H9 (cell line): Measurements from ENCODE around the gene SLC7A5. TPM values are rescaled to one million over a fixed set of nuclear protein-coding genes. Genes with fewer than 3 reads are reported as not detected.

Experiments used
- DNase-seq: peaks from one replicate; pipeline ENCODE4 v3.0.0-alpha.2; 2017
- H2AFZ ChIP-seq: one replicate; pipeline ENCODE4 v1.6.1; 2013; ENCODE audit warnings: mild to moderate bottlenecking, low read length, control low read depth, moderate library complexity
- H2AK5ac ChIP-seq: 2 replicates; pipeline ENCODE4 v1.6.1; 2013; ENCODE audit warnings: low read length, control low read depth, mixed read lengths; ENCODE audit not compliant: insufficient read length
- H2BK120ac ChIP-seq: one replicate; pipeline ENCODE4 v1.6.1; 2013; ENCODE audit warnings: low read depth, mild to moderate bottlenecking, low read length, control low read depth, inconsistent platforms; ENCODE audit not compliant: poor library complexity, severe bottlenecking
- H2BK12ac ChIP-seq: 2 replicates; pipeline ENCODE4 v1.6.1; 2013; ENCODE audit warnings: low read length, control low read depth, mixed read lengths, low read depth; ENCODE audit not compliant: insufficient read length
- H2BK15ac ChIP-seq: 2 replicates; pipeline ENCODE4 v1.6.1; 2013; ENCODE audit warnings: low read depth, low read length, control low read depth
- H2BK20ac ChIP-seq: one replicate; pipeline ENCODE4 v1.6.1; 2013; ENCODE audit warnings: low read depth, mild to moderate bottlenecking, low read length, control low read depth, inconsistent platforms; ENCODE audit not compliant: poor library complexity, severe bottlenecking
- H2BK5ac ChIP-seq: 2 replicates; pipeline ENCODE4 v1.6.1; 2013; ENCODE audit warnings: low read length, control low read depth, mixed read lengths; ENCODE audit not compliant: insufficient read length
- H3K14ac ChIP-seq: 2 replicates; pipeline ENCODE4 v1.6.1; 2013; ENCODE audit warnings: low read length, control low read depth; ENCODE audit not compliant: insufficient read depth
- H3K18ac ChIP-seq: 2 replicates; pipeline ENCODE4 v1.6.1; 2013; ENCODE audit warnings: low read depth, mild to moderate bottlenecking, mixed read lengths, low read length, control low read depth; ENCODE audit not compliant: insufficient read length
- H3K23ac ChIP-seq: 2 replicates; pipeline ENCODE4 v1.6.1; 2013; ENCODE audit warnings: low read length, control low read depth, mixed read lengths, low read depth; ENCODE audit not compliant: insufficient read length
- H3K23me2 ChIP-seq: 2 replicates; pipeline ENCODE4 v1.6.1; 2013; ENCODE audit warnings: low read depth, mild to moderate bottlenecking, mixed read lengths, low read length, control low read depth; ENCODE audit not compliant: insufficient read length, poor library complexity, severe bottlenecking
- H3K27ac ChIP-seq: 2 replicates; pipeline ENCODE4 v1.5.1; 2013; ENCODE audit warnings: low read length, control low read depth, mixed read lengths, low read depth; ENCODE audit not compliant: insufficient read length
- H3K27me3 ChIP-seq: 2 replicates; pipeline ENCODE4 v1.6.1; 2013; ENCODE audit warnings: low read length, control low read depth, inconsistent platforms; ENCODE audit not compliant: insufficient read depth
- H3K4ac ChIP-seq: 2 replicates; pipeline ENCODE4 v1.6.1; 2013; ENCODE audit warnings: low read depth, mild to moderate bottlenecking, control low read depth, inconsistent platforms, low read length, moderate library complexity
- H3K4me1 ChIP-seq: 2 replicates; pipeline ENCODE4 v1.6.1; 2013; ENCODE audit warnings: low read length, control low read depth, inconsistent platforms; ENCODE audit not compliant: insufficient read depth
- H3K4me2 ChIP-seq: 2 replicates; pipeline ENCODE4 v1.6.1; 2013; ENCODE audit warnings: low read length, control low read depth, mixed read lengths; ENCODE audit not compliant: insufficient read length, insufficient read depth
- H3K56ac ChIP-seq: 2 replicates; pipeline ENCODE4 v1.6.1; 2013; ENCODE audit warnings: low read depth, mild to moderate bottlenecking, mixed read lengths, low read length, control low read depth; ENCODE audit not compliant: insufficient read length
- H3K79me1 ChIP-seq: 2 replicates; pipeline ENCODE4 v1.6.1; 2013; ENCODE audit warnings: low read depth, mild to moderate bottlenecking, moderate library complexity, low read length, control low read depth, inconsistent platforms; ENCODE audit not compliant: insufficient read depth, poor library complexity, severe bottlenecking
- H3K79me2 ChIP-seq: 2 replicates; pipeline ENCODE4 v1.6.1; 2013; ENCODE audit warnings: low read length, control low read depth, inconsistent platforms; ENCODE audit not compliant: insufficient read depth
- H3K9ac ChIP-seq: 2 replicates; pipeline ENCODE4 v1.6.1; 2013; ENCODE audit warnings: low read length, control low read depth, mixed read lengths; ENCODE audit not compliant: insufficient read length; ENCODE audit errors: extremely low read depth
- H3K9me3 ChIP-seq: one replicate; pipeline ENCODE4 v1.6.1; 2013; ENCODE audit warnings: low read depth, low read length, inconsistent platforms; ENCODE audit not compliant: control insufficient read depth
- H3T11ph ChIP-seq: one replicate; pipeline ENCODE4 v1.6.1; 2013; ENCODE audit warnings: mild to moderate bottlenecking, low read length, control low read depth, inconsistent platforms
- H4K20me1 ChIP-seq: one replicate; pipeline ENCODE4 v1.6.1; 2013; ENCODE audit not compliant: control insufficient read depth, insufficient read length, insufficient read depth
- H4K5ac ChIP-seq: 2 replicates; pipeline ENCODE4 v1.6.1; 2013; ENCODE audit warnings: low read depth, mild to moderate bottlenecking, mixed read lengths, low read length, control low read depth; ENCODE audit not compliant: insufficient read length
- H4K8ac ChIP-seq: replicated peaks from 2 replicates; pipeline ENCODE4 v1.6.1; 2013; ENCODE audit warnings: low read length, control low read depth, mixed read lengths, low read depth; ENCODE audit not compliant: insufficient read length
- H4K91ac ChIP-seq: 2 replicates; pipeline ENCODE4 v1.6.1; 2013; ENCODE audit warnings: low read depth, mild to moderate bottlenecking, moderate library complexity, mixed read lengths, low read length, control low read depth; ENCODE audit not compliant: insufficient read length
- H3K27ac Mint-ChIP-seq, 3 experiments: 2 replicates in 2 of 3; 3 replicates in 1 of 3; pipeline ENCODE4 v1.8.0; 2020 to 2021; ENCODE audit warnings: mixed read lengths in 3 of 3, mild to moderate bottlenecking in 1 of 3, moderate library complexity in 1 of 3
- H3K27me3 Mint-ChIP-seq: 2 replicates; pipeline ENCODE4 v1.8.0; 2021; ENCODE audit warnings: low read depth, mild to moderate bottlenecking, moderate library complexity, mixed read lengths
- H3K36me3 Mint-ChIP-seq, 3 experiments: 2 replicates in 2 of 3; 3 replicates in 1 of 3; pipeline ENCODE4 v1.8.0; 2020 to 2021; ENCODE audit warnings: low read depth in 3 of 3, mixed read lengths in 3 of 3; ENCODE audit not compliant: insufficient read depth in 1 of 3
- H3K4me1 Mint-ChIP-seq, 2 experiments: 2 replicates each; pipeline ENCODE4 v1.8.0; 2020; ENCODE audit warnings: mixed read lengths in 2 of 2
- H3K4me3 Mint-ChIP-seq, 2 experiments: 2 replicates in 1 of 2; 3 replicates in 1 of 2; pipeline ENCODE4 v1.8.0; 2020 to 2021; ENCODE audit warnings: mild to moderate bottlenecking in 2 of 2, mixed read lengths in 2 of 2, moderate library complexity in 1 of 2
- H3K9me3 Mint-ChIP-seq, 2 experiments: 2 replicates in 1 of 2; 3 replicates in 1 of 2; pipeline ENCODE4 v1.8.0; 2020; ENCODE audit warnings: mild to moderate bottlenecking in 2 of 2, mixed read lengths in 2 of 2, moderate library complexity in 1 of 2
- WGBS: extraction: QIAGEN DNeasy Blood & Tissue Kit; methylation state at CpG from one replicate; pipeline ENCODE4 v1.1.7; 2013; ENCODE audit warnings: missing lambda C conversion rate, low lambda C conversion rate, mixed read lengths; ENCODE audit not compliant: insufficient read length; ENCODE audit errors: extremely low coverage; 5-methylcytosine and 5-hydroxymethylcytosine counted together
- total RNA-seq: library from RNA; stranded (reverse); gene quantifications from 2 replicates; pipeline ENCODE4 v1.2.1, GENCODE V29; 2021
- TF ChIP-seq, protein P1 (sequence below): fragments of 200-600 bp; sonication (generic); conservative IDR thresholded peaks from 3 replicates; pipeline ENCODE4 v1.8.0; 2021; ENCODE audit warnings: antibody characterized with exemption, mild to moderate bottlenecking

SLC7A5 gene
- total RNA-seq, 1 experiment from 2014 or later, result 217 TPM

DNA sequence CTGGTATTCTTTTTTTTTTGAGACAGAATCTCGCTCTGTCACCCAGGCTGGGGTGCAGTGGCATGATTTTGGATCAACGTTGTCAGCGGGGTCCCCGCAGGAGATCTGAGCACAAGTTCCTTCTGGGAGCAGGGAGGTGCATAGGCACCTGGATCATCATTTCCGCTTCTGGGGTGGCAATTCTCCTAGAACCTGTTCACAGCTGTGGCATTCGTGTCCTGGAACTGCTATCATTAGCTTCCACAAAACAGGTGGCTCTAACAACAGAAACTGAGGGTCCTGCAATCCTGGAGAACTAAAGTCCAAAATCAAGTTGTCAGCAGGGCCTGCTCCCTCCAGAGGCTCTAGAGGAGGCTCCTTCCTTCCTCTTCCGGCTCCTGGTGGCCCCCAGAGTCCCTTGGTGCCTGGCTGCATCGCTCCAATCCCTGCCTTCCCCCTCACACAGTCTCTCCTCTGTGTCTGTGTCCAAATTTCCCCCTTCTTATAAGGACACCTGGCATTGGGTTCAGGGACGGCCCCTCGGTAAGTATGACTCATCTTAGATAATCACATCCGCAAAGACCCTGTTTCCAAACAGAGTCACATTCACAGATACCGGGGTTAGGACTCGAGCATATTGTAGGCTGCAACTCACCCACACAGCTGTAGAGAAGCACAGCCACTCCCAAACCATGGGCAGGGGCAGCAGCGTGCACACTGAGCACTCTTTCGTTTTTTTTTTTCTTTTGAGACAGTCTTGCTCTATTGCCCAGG, 60.0 kb downstream of the SLC7A5 start:
- no peaks in the 10 kb centered on the region for H3K9me3 Mint-ChIP-seq
- H3K27ac Mint-ChIP-seq, result no peak overlapping the region; a peak in 1 of 7 replicates

More for the DNA sequence above, 60.0 kb downstream of the SLC7A5 start:
- H3K9me3 ChIP-seq, result no peaks in the 10 kb centered on the region
- no peak overlapping the region for H2BK12ac ChIP-seq
- no peak for DNase-seq
- H3K27me3 ChIP-seq, result no peaks in the 10 kb centered on the region
- TF ChIP-seq, protein P1, sequence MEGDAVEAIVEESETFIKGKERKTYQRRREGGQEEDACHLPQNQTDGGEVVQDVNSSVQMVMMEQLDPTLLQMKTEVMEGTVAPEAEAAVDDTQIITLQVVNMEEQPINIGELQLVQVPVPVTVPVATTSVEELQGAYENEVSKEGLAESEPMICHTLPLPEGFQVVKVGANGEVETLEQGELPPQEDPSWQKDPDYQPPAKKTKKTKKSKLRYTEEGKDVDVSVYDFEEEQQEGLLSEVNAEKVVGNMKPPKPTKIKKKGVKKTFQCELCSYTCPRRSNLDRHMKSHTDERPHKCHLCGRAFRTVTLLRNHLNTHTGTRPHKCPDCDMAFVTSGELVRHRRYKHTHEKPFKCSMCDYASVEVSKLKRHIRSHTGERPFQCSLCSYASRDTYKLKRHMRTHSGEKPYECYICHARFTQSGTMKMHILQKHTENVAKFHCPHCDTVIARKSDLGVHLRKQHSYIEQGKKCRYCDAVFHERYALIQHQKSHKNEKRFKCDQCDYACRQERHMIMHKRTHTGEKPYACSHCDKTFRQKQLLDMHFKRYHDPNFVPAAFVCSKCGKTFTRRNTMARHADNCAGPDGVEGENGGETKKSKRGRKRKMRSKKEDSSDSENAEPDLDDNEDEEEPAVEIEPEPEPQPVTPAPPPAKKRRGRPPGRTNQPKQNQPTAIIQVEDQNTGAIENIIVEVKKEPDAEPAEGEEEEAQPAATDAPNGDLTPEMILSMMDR, result no peak
- Mint-ChIP-seq H3K4me3 (no peak overlapping the region; a peak in 1 of 5 replicates), H3K27me3 (peaks cover 7% of the 10 kb centered on the region), H3K4me1 (peaks cover 13 to 25% of the 10 kb centered on the region in 2 experiments), H3K36me3 (no peaks in the 10 kb centered on the region)
- no peak overlapping the region for H2BK5ac ChIP-seq
- H2AFZ ChIP-seq, result no peak overlapping the region
- H4K8ac ChIP-seq, result no peak overlapping the region
- H3K14ac ChIP-seq, result no peak overlapping the region
- no peak overlapping the region for H4K91ac ChIP-seq
- H3K9ac ChIP-seq, result no peak overlapping the region
- no peak overlapping the region for H3K23ac ChIP-seq
- no peaks in the 10 kb centered on the region for H4K20me1 ChIP-seq
- no CpG with 5 or more reads among the region's 15 CpGs for WGBS
- H3K56ac ChIP-seq, result no peak overlapping the region
- H2BK15ac ChIP-seq, result no peak overlapping the region
- no peak overlapping the region for H2BK20ac ChIP-seq
- no peak overlapping the region for H4K5ac ChIP-seq
- no peak overlapping the region for H3K27ac ChIP-seq
- H3K4me1 ChIP-seq, result no peaks in the 10 kb centered on the region
- H2BK120ac ChIP-seq, result no peak overlapping the region
- no peaks in the 10 kb centered on the region for H3K23me2 ChIP-seq
- H3K79me1 ChIP-seq, result no peaks in the 10 kb centered on the region
- H3K79me2 ChIP-seq, result no peaks in the 10 kb centered on the region
- H3T11ph ChIP-seq, result no peak overlapping the region
- no peak overlapping the region for H3K18ac ChIP-seq
- no peak overlapping the region for H3K4ac ChIP-seq
- H2AK5ac ChIP-seq, result no peak overlapping the region
- no peak overlapping the region for H3K4me2 ChIP-seq
